WERI-Rb-1 (cell line): ENCODE measurements around the gene ARF5.
A peak's percentile ranks its signal among the peaks of the same experiment; 100 is the strongest.

Experiments used
- DNase-seq: peaks from one replicate; pipeline ENCODE4 v3.0.0-alpha.2; 2020
- H3K27ac ChIP-seq: fragments of 250-450 bp; sonication (Bioruptor Pico); 2 replicates; pipeline ENCODE4 v1.5.1; 2020; ENCODE audit warnings: mild to moderate bottlenecking, moderate library complexity
- H3K27me3 ChIP-seq: fragments of 250-450 bp; sonication (Bioruptor Pico); 2 replicates; pipeline ENCODE4 v1.5.1; 2021; ENCODE audit warnings: mild to moderate bottlenecking, low read depth, moderate library complexity; ENCODE audit not compliant: insufficient read depth, severe bottlenecking
- H3K36me3 ChIP-seq: fragments of 250-450 bp; sonication (Bioruptor Pico); 2 replicates; pipeline ENCODE4 v1.5.1; 2020; ENCODE audit warnings: mild to moderate bottlenecking, moderate library complexity
- H3K4me3 ChIP-seq: 2 replicates; pipeline ENCODE4 v1.5.1; 2011; ENCODE audit warnings: low read depth, mild to moderate bottlenecking, control low read depth, low read length
- H3K9me3 ChIP-seq: fragments of 250-450 bp; sonication (Bioruptor Pico); 2 replicates; pipeline ENCODE4 v1.5.1; 2021; ENCODE audit warnings: mild to moderate bottlenecking, moderate library complexity; ENCODE audit not compliant: severe bottlenecking
- CTCF ChIP-seq: IDR thresholded peaks from 2 replicates; pipeline ENCODE4 v1.5.1; 2011; ENCODE audit warnings: low read depth, mild to moderate bottlenecking, control low read depth, inconsistent platforms, low read length

ARF5 gene

GRCh38 chr7:127578036-127578684 is 10.1 kb upstream of the ARF5 start:
- H3K4me3 ChIP-seq = no peak overlapping the region
- DNase-seq = peak; percentile 16
- H3K36me3 ChIP-seq = peaks cover 29% of the 10 kb centered on the region
- TF ChIP-seq CTCF = peak; percentile 51
- no peaks in the 10 kb centered on the region for H3K9me3 ChIP-seq
- H3K27me3 ChIP-seq = no peaks in the 10 kb centered on the region
- no peak overlapping the region for H3K27ac ChIP-seq

GRCh38 chr7:127578711-127579275 is 9.4 kb upstream of the ARF5 start:
- H3K27me3 ChIP-seq = no peaks in the 10 kb centered on the region
- H3K9me3 ChIP-seq = no peaks in the 10 kb centered on the region
- no peak overlapping the region for H3K27ac ChIP-seq
- no peak overlapping the region for H3K4me3 ChIP-seq
- peaks cover 33% of the 10 kb centered on the region for H3K36me3 ChIP-seq
- no peak for DNase-seq
- TF ChIP-seq CTCF = no peak

- H3K9me3 ChIP-seq = peaks cover 2% of the 10 kb centered on the region
- H3K4me3 ChIP-seq = no peak overlapping the region
- no peak for DNase-seq
- H3K27ac ChIP-seq = no peak overlapping the region
- peaks cover 33% of the 10 kb centered on the region for H3K36me3 ChIP-seq
- TF ChIP-seq CTCF = no peak
- H3K27me3 ChIP-seq = no peaks in the 10 kb centered on the region
Measured at GRCh38 chr7:127580612-127581011, 7.6 kb upstream of the ARF5 start.

- Histone ChIP-seq H3K27ac (no peak overlapping the region), H3K27me3 (no peaks in the 10 kb centered on the region), H3K4me3 (no peak overlapping the region), H3K9me3 (peaks cover 7% of the 10 kb centered on the region), H3K36me3 (peaks cover 33% of the 10 kb centered on the region)
- TF ChIP-seq CTCF = no peak
- no peak for DNase-seq
Measured at GRCh38 chr7:127581716-127582115, 6.5 kb upstream of the ARF5 start.

DNA sequence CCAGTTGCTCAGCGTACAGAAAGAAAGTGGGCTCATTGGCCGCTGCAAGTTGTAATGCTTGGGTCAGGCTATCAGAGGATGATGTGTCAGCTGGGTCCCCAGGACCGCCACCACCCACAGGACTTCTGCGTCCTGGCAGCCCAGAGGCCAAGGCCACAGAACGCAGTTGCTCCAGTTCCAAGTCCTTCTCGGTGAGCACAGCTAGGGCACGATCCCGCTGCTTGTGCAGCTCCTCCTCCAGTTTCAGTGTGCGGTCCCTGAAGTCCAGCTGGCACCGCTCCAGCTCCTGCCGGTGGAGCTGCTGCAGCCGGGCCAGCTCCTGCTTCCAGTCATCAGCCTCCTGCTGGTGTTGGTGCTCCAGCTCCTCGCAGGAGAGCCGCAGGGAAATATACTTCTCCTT is 5.8 kb upstream of the ARF5 start:
- TF ChIP-seq CTCF = no peak
- Histone ChIP-seq H3K27ac (no peak overlapping the region), H3K9me3 (peaks cover 7% of the 10 kb centered on the region), H3K4me3 (no peak overlapping the region), H3K27me3 (no peaks in the 10 kb centered on the region), H3K36me3 (peaks cover 33% of the 10 kb centered on the region)
- DNase-seq = no peak

- no peak for DNase-seq
- H3K9me3 ChIP-seq = peaks cover 7% of the 10 kb centered on the region
- H3K36me3 ChIP-seq = peaks cover 35% of the 10 kb centered on the region
- H3K27ac ChIP-seq = peak overlapping the region; percentile 56; the same call in 1 of the 2 replicates
- H3K4me3 ChIP-seq = peak overlapping the region; percentile 91
- no peak for TF ChIP-seq CTCF
- H3K27me3 ChIP-seq = no peaks in the 10 kb centered on the region
Measured at GRCh38 chr7:127584648-127585043, 3.6 kb upstream of the ARF5 start.
